Measurements from ENCODE around the gene ACAP3. TPM values are rescaled to one million over a fixed set of nuclear protein-coding genes. Genes with fewer than 3 reads are reported as not detected.

The ACAP3 gene
- total and polyA plus RNA-seq, 10 donors = 12.6 to 89.7 (median 41.5) TPM

DNA sequence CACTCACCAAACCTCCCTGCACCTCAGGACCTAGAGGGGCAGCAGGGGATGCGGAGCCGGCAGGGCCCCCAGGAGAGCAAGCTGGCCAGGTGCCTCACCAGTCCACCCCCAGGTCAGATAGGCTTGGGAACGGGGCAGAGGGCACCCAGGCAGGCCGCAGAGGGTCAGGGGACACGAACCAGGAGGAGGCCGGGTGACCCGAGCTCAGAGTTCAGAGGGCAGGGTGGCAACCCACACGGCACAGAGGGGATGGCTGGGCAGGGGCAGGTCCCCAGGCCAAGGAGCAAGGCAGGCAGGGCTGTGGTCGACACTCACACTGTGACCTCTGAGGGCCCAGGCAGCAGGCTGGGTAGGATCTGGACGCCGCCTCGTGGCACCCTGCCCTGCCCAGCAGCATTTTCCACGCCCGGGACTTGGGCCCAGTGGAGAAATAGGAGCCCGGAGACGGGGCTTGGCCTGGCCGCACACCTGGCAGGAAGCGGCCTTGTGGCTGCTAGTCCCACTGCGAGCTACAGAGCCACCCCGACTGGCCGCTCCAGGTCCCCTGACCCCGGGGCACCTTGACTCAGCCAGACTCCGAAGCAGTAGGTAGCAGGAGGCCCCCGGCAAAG, 36.2 kb upstream of the ACAP3 start:
- no peak for DNase-seq
- Histone ChIP-seq H3K9me3 (no peaks in the 10 kb centered on the region), H3K27me3 (replicated peaks in 1 of 7) (no peaks in the 10 kb centered on the region), H3K4me3 (no peak overlapping the region), H3K27ac (no peak overlapping the region), H3K4me1 (peaks cover 13 to 44% (median 30%) of the 10 kb centered on the region in 6 donors), H3K36me3 (peaks cover 0 to 31% (median 8%) of the 10 kb centered on the region in 6 donors)
- TF ChIP-seq POLR2A (IDR thresholded peaks at IDR 0.05) (no peak), POLR2AphosphoS5 (IDR thresholded peaks at IDR 0.05) (no peak)
- TF ChIP-seq, protein P1, sequence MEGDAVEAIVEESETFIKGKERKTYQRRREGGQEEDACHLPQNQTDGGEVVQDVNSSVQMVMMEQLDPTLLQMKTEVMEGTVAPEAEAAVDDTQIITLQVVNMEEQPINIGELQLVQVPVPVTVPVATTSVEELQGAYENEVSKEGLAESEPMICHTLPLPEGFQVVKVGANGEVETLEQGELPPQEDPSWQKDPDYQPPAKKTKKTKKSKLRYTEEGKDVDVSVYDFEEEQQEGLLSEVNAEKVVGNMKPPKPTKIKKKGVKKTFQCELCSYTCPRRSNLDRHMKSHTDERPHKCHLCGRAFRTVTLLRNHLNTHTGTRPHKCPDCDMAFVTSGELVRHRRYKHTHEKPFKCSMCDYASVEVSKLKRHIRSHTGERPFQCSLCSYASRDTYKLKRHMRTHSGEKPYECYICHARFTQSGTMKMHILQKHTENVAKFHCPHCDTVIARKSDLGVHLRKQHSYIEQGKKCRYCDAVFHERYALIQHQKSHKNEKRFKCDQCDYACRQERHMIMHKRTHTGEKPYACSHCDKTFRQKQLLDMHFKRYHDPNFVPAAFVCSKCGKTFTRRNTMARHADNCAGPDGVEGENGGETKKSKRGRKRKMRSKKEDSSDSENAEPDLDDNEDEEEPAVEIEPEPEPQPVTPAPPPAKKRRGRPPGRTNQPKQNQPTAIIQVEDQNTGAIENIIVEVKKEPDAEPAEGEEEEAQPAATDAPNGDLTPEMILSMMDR (IDR thresholded peaks at IDR 0.05 in 8 of 11, conservative IDR thresholded peaks at IDR 0.05 in 3 of 11) = no peak
- WGBS, 5 donors = 84 to 95% (median 92%) methylated on average over 16 to 24 of the region's 24 CpGs
- intact Hi-C loops (cut with DNase I; ENCODE audit: low total_unique reads) = no loop called here

DNA sequence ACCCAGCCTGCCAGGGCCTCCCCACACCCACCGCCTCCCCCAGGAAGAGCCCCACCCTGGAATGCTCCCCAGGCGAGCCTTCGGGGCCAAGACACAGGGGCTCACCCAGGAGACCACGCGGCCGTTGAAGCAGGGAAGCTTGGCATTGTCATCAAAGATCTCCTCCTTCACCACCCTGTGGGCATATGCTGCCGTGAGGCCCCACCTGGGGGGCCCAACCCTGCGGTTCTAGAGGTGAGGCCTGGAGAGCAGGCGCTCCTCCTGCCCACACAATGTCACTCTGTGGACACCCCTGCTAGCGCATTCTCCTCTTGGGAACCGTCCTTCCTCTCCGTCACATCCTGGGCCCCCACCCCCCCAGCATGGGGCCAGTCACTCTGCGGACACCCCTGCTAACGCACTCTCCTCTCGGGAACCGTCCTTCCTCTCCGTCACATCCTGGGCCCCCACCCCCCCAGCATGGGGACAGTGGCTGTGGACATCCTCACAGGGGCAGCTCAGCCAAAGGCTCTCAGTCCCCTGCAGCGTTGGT, 34.9 kb upstream of the ACAP3 start:
- no peaks in the 10 kb centered on the region for H3K9me3 ChIP-seq
- peaks cover 0 to 44% (median 19%) of the 10 kb centered on the region in 6 donors for H3K36me3 ChIP-seq
- intact Hi-C loops (cut with DNase I; ENCODE audit: low total_unique reads) = no loop called here
- TF ChIP-seq, protein P1 (IDR thresholded peaks at IDR 0.05 in 8 of 11, conservative IDR thresholded peaks at IDR 0.05 in 3 of 11) = no peak
- no peak for TF ChIP-seq POLR2A (IDR thresholded peaks at IDR 0.05)
- TF ChIP-seq POLR2AphosphoS5 (IDR thresholded peaks at IDR 0.05) = no peak
- H3K27me3 ChIP-seq (replicated peaks in 1 of 7) = no peaks in the 10 kb centered on the region
- no peak overlapping the region for H3K4me3 ChIP-seq
- WGBS, 5 donors = 83 to 91% (median 86%) methylated on average over 12 to 18 of the region's 18 CpGs
- H3K4me1 ChIP-seq = peaks cover 5 to 35% (median 21%) of the 10 kb centered on the region in 6 donors
- no peak overlapping the region for H3K27ac ChIP-seq
- DNase-seq = no peak

DNA sequence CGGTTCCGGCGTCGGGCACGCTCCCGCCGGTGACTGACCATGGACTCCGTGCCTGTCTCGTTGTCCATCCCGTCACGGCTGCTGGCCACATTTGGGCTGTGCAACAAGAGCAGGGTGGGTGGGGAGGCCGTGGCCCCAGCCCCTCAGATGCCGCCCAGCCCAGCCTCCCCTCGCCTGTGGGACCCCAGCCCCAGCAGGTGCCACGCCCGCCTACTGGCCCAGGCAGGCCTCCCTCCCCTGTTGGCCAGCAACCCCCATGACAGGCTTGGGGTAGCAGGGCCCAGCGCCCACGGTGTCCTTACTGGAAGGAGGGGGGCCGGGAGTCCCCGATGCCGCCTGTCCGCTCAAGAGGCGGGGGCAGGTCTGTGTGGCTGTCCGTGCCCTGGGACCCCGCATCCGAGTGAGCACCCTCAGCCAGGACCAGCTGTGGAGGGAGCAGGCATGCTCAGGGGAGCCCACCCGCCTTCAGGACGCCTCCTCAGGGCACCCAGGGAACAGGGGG, 34.4 kb upstream of the ACAP3 start:
- Histone ChIP-seq H3K36me3 (peaks cover 0 to 49% (median 19%) of the 10 kb centered on the region in 6 donors), H3K27me3 (replicated peaks in 1 of 7) (no peaks in the 10 kb centered on the region), H3K9me3 (no peaks in the 10 kb centered on the region), H3K27ac (no peak overlapping the region), H3K4me3 (no peak overlapping the region), H3K4me1 (peaks cover 0 to 29% (median 15%) of the 10 kb centered on the region in 6 donors)
- WGBS, 5 donors = 95 to 100% (median 96%) methylated on average over 1 to 28 of the region's 28 CpGs
- DNase-seq = no peak
- TF ChIP-seq POLR2AphosphoS5 (IDR thresholded peaks at IDR 0.05) = no peak
- TF ChIP-seq, protein P1 (IDR thresholded peaks at IDR 0.05 in 8 of 11, conservative IDR thresholded peaks at IDR 0.05 in 3 of 11) = no peak
- TF ChIP-seq POLR2A (IDR thresholded peaks at IDR 0.05) = no peak
- intact Hi-C loops (cut with DNase I; ENCODE audit: low total_unique reads) = no loop called here

DNA sequence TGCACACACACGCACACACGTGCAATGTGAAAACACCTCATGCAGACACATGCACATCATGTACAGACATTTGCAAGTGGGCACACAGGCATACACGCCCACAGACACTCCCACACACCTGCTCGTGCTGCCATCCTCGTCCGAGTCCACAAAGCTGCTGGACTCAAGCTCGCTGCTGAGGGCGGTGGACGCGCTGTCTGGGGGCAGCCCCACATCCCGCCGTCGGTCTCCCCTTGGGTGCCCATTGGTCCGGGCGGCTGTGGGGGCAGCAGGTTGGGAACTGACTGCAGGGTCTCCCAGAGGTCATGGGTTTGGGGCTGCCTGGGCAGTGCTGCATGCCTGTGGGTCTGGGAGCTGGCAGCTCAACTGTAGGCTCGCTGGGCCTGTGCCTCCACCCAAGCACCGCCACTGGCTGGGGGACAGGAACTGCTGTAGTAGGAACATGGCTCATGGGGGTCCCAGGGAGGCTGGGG, 33.9 kb upstream of the ACAP3 start:
- TF ChIP-seq POLR2A (IDR thresholded peaks at IDR 0.05) = no peak
- no peak for TF ChIP-seq POLR2AphosphoS5 (IDR thresholded peaks at IDR 0.05)
- TF ChIP-seq, protein P1 (IDR thresholded peaks at IDR 0.05 in 8 of 11, conservative IDR thresholded peaks at IDR 0.05 in 3 of 11) = no peak
- Histone ChIP-seq H3K36me3 (peaks cover 0 to 54% (median 19%) of the 10 kb centered on the region in 6 donors), H3K4me1 (peaks cover 0 to 24% (median 12%) of the 10 kb centered on the region in 6 donors), H3K4me3 (no peak overlapping the region), H3K27ac (no peak overlapping the region), H3K9me3 (no peaks in the 10 kb centered on the region), H3K27me3 (replicated peaks in 1 of 7) (no peaks in the 10 kb centered on the region)
- intact Hi-C loops (cut with DNase I; ENCODE audit: low total_unique reads) = no loop called here
- WGBS, 5 donors = 93 to 96% (median 94%) methylated on average over 15 to 17 of the region's 17 CpGs
- no peak for DNase-seq
